SK-N-SH treated with all-trans-retinoic acid at 6 μM for 48 hours (cell line): ENCODE results near the gene ZMYM5.
"Not testable (repeated sequence)": the region's sequence is repeated elsewhere in the genome, so short reads cannot be mapped to it uniquely, and the experiment has no call there.

Source experiments
- ATAC-seq: fragments of 200-7000 bp; cut with Tn5 transposase; 3 replicates; pipeline ENCODE4 v1.9.1; 2020; ENCODE audit warnings: mild to moderate bottlenecking, moderate library complexity
- ARNTL ChIP-seq: fragments of 450-650 bp; formaldehyde crosslinking; IDR thresholded peaks from 2 replicates; pipeline ENCODE4 v1.5.0; 2020; ENCODE audit warnings: low read depth, mild to moderate bottlenecking, moderate library complexity, borderline replicate concordance
- BACH2 ChIP-seq: fragments of 250-450 bp; sonication (Bioruptor Pico); IDR thresholded peaks from 2 replicates; pipeline ENCODE4 v1.9.0; 2021; ENCODE audit warnings: mild to moderate bottlenecking, borderline replicate concordance
- CREB5 ChIP-seq: fragments of 250-450 bp; sonication (Bioruptor Pico); IDR thresholded peaks from 2 replicates; pipeline ENCODE4 v1.5.1; 2020; ENCODE audit warnings: low read depth, mild to moderate bottlenecking, moderate library complexity
- CSRNP3 ChIP-seq: fragments of 250-450 bp; sonication (Bioruptor Pico); IDR thresholded peaks from 2 replicates; pipeline ENCODE4 v1.5.1; 2021; ENCODE audit warnings: mild to moderate bottlenecking, moderate library complexity
- ESRRG ChIP-seq: fragments of 250-450 bp; sonication (Bioruptor Pico); IDR thresholded peaks from 2 replicates; pipeline ENCODE4 v1.6.1; 2021; ENCODE audit warnings: mild to moderate bottlenecking
- ISL1 ChIP-seq: fragments of 250-450 bp; sonication (Bioruptor Pico); IDR thresholded peaks from 2 replicates; pipeline ENCODE4 v2.1.2; 2022; ENCODE audit warnings: mild to moderate bottlenecking, moderate library complexity
- OSR1 ChIP-seq: fragments of 250-450 bp; sonication (Bioruptor Pico); IDR thresholded peaks from 2 replicates; pipeline ENCODE4 v1.8.0; 2022; ENCODE audit warnings: moderate library complexity, mild to moderate bottlenecking, inconsistent platforms
- PATZ1 ChIP-seq: fragments of 250-450 bp; sonication (Bioruptor Pico); IDR thresholded peaks from 2 replicates; pipeline ENCODE4 v1.8.0; 2020; ENCODE audit warnings: mild to moderate bottlenecking, moderate library complexity, borderline replicate concordance
- POU6F1 ChIP-seq: fragments of 250-450 bp; sonication (Bioruptor Pico); IDR thresholded peaks from 2 replicates; pipeline ENCODE4 v1.8.0; 2021; ENCODE audit warnings: low read depth, mild to moderate bottlenecking, moderate library complexity, borderline replicate concordance
- PPARA ChIP-seq: fragments of 250-450 bp; sonication (Bioruptor Pico); IDR thresholded peaks from 2 replicates; pipeline ENCODE4 v1.5.0; 2020; ENCODE audit warnings: mild to moderate bottlenecking, borderline replicate concordance
- RARB ChIP-seq: fragments of 250-450 bp; sonication (Bioruptor Pico); IDR thresholded peaks from 2 replicates; pipeline ENCODE4 v1.8.0; 2021; ENCODE audit warnings: mild to moderate bottlenecking, moderate library complexity
- SNAI2 ChIP-seq: fragments of 250-450 bp; sonication (Bioruptor Pico); IDR thresholded peaks from 2 replicates; pipeline ENCODE4 v1.5.0; 2020; ENCODE audit warnings: mild to moderate bottlenecking, moderate library complexity
- TCF4 ChIP-seq: fragments of 250-450 bp; sonication (Bioruptor Pico); IDR thresholded peaks from 2 replicates; pipeline ENCODE4 v1.8.0; 2021; ENCODE audit warnings: mild to moderate bottlenecking, moderate library complexity, borderline replicate concordance
- TOX ChIP-seq: fragments of 250-450 bp; sonication (Bioruptor Pico); IDR thresholded peaks from 2 replicates; pipeline ENCODE4 v1.8.0; 2021; ENCODE audit warnings: mild to moderate bottlenecking, moderate library complexity, borderline replicate concordance
- TSHZ2 ChIP-seq: fragments of 250-450 bp; sonication (Bioruptor Pico); IDR thresholded peaks from 2 replicates; pipeline ENCODE4 v1.5.0; 2020; ENCODE audit warnings: mild to moderate bottlenecking, moderate library complexity
- ZC3H10 ChIP-seq: fragments of 250-450 bp; sonication (Bioruptor Pico); IDR thresholded peaks from 2 replicates; pipeline ENCODE4 v1.5.1; 2021; ENCODE audit warnings: mild to moderate bottlenecking, moderate library complexity
- ZFP3 ChIP-seq: fragments of 250-450 bp; sonication (Bioruptor Pico); IDR thresholded peaks from 2 replicates; pipeline ENCODE4 v1.5.0; 2020; ENCODE audit warnings: mild to moderate bottlenecking, moderate library complexity
- ZFP30 ChIP-seq: fragments of 450-650 bp; formaldehyde crosslinking; IDR thresholded peaks from 2 replicates; pipeline ENCODE4 v1.5.0; 2022; ENCODE audit warnings: mild to moderate bottlenecking, moderate library complexity
- ZNF565 ChIP-seq: fragments of 450-650 bp; formaldehyde crosslinking; conservative IDR thresholded peaks from 2 replicates; pipeline ENCODE4 v1.5.0; 2020; ENCODE audit warnings: low read depth, mild to moderate bottlenecking, moderate library complexity
- ZNF70 ChIP-seq: fragments of 450-650 bp; formaldehyde crosslinking; IDR thresholded peaks from 2 replicates; pipeline ENCODE4 v1.5.0; 2020; ENCODE audit warnings: mild to moderate bottlenecking, moderate library complexity
- ZNF8 ChIP-seq: fragments of 450-650 bp; formaldehyde crosslinking; IDR thresholded peaks from 2 replicates; pipeline ENCODE4 v1.5.0; 2020; ENCODE audit warnings: mild to moderate bottlenecking, moderate library complexity

Gene ZMYM5

GRCh38 chr13:19861762-19862161 is 1.7 kb downstream of the ZMYM5 start:
- ATAC-seq = no peak
- TF ChIP-seq BACH2 (no peak), CSRNP3 (no peak), PATZ1 (no peak), OSR1 (no peak), TOX (CRISPR knock-in tag) (no peak), ISL1 (CRISPR knock-in tag) (no peak), ZNF8 (CRISPR knock-in tag) (no peak), CREB5 (no peak), ZFP30 (CRISPR knock-in tag) (no peak), PPARA (no peak), TSHZ2 (CRISPR knock-in tag) (no peak), ARNTL (CRISPR knock-in tag) (no peak), ZNF565 (no peak), ZNF70 (CRISPR knock-in tag) (no peak), SNAI2 (CRISPR knock-in tag) (no peak), ZFP3 (CRISPR knock-in tag) (no peak)

- no peak for ATAC-seq
These were observed 2.4 kb downstream of the ZMYM5 start for GRCh38 chr13:19860884-19861655.

GRCh38 chr13:19857637-19858036 is 5.8 kb downstream of the ZMYM5 start:
- not testable (repeated sequence) for ATAC-seq

More at GRCh38 chr13:19860884-19861655, 2.4 kb downstream of the ZMYM5 start:
- no peak for TF ChIP-seq ISL1 (CRISPR knock-in tag)
- TF ChIP-seq BACH2 = no peak
- TF ChIP-seq ZFP30 (CRISPR knock-in tag) = no peak
- TF ChIP-seq CSRNP3 = no peak
- no peak for TF ChIP-seq ESRRG (CRISPR knock-in tag)
- no peak for TF ChIP-seq TCF4 (CRISPR knock-in tag)
- no peak for TF ChIP-seq RARB (CRISPR knock-in tag)
- no peak for TF ChIP-seq ARNTL (CRISPR knock-in tag)
- no peak for TF ChIP-seq PPARA
- TF ChIP-seq POU6F1 = no peak
- no peak for TF ChIP-seq ZNF8 (CRISPR knock-in tag)
- no peak for TF ChIP-seq ZNF565
- no peak for TF ChIP-seq ZC3H10 (CRISPR knock-in tag)
- TF ChIP-seq SNAI2 (CRISPR knock-in tag) = no peak
- TF ChIP-seq CREB5 = no peak
